HPDE6-E6E7 (cell line): ENCODE data around the gene ZDHHC15.
"Not testable (repeated sequence)": the region's sequence is repeated elsewhere in the genome, so short reads cannot be mapped to it uniquely, and the experiment has no call there.

Experiments used
- DNase-seq: peaks from one replicate; pipeline ENCODE4 v3.0.0; 2011; ENCODE audit warnings: missing footprints; ENCODE audit errors: extremely low spot score

The ZDHHC15 gene

GRCh38 chrX:75522565-75523431 lies at the start of gene ZDHHC15:
Gene ZDHHC15, minus strand, starts transcription at chrX:75523037. Its CDS starts 13 bp downstream, at chrX:75523024.
- no peak for DNase-seq

DNA sequence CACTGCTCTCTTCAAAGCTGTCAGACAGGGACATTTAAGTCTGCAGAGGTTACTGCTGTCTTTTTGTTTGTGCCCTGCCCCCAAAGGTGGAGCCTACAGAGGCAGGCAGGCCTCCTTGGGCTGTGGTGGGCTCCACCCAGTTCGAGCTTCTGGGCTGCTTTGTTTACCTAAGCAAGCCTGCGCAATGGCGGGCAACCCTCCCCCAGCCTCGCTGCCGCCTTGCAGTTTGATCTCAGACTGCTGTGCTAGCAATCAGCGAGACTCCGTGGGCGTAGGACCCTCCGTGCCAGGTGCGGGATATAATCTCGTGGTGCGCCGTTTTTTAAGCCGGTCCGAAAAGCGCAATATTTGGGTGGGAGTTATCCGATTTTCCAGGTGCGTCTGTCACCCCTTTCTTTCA lies 37.7 kb upstream of the ZDHHC15 start:
- DNase-seq = not testable (repeated sequence)

- no peak for DNase-seq
These were observed 24.9 kb upstream of the ZDHHC15 start for GRCh38 chrX:75547783-75548182.

DNA sequence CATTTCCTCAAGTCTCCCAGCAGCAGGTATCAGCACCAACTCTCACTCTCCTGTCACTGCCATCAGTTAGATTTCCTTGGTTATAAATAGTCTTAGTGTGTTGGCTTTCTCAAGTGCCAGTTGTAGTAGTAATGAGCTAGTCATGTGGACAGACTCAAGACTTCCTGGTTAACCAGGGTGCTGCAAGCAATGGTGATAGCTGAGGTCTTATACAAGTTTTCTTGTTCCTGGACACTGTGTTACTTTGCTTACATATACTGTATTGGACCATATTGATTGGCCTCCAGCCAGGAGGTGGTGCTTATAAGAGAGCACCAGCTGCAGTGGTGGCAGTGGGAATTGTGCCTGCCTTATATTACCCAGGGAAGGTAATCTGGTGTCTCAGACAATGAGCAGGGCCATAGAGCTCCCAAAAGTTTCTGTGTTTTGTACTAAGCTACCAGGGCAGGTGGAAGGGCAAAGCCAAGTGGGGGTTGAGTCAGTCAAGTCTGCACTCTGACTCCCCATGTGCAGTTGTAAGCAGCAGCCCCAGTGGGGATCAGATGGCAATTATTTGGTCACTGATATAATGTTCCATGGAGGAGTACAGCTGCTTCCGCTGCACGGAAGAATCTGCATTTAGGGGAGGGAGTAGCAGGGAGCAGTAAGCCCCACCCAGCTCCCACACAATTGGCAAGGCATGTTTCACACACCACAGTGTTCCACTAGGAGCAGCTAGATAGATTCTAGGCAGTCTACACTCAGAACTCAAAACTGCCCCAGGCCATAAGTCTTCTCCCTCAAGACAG lies 24.1 kb upstream of the ZDHHC15 start:
- no peak for DNase-seq

GRCh38 chrX:75544786-75545185 lies 21.9 kb upstream of the ZDHHC15 start:
- no peak for DNase-seq

GRCh38 chrX:75483933-75484332 lies 38.9 kb downstream of the ZDHHC15 start:
- DNase-seq = no peak

DNA sequence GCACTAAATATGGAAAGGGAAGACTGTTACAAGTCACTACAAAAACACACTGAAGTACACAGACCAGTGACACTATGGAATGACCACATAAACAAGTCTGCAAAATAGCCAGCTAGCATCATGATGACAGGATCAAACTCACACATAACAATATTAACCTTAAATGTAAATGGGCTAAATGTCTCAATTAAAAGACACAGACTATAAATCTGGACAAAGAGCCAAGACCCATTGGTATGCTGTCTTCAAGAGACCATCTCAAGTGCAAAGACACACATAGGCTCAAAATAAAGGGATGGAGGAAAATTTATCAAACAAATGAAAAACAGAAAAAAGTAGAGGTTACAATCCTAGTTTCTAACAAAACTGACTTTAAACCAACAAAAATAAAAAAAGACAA lies 61.1 kb downstream of the ZDHHC15 start:
- not testable (repeated sequence) for DNase-seq

- DNase-seq = no peak
These were observed 101.1 kb downstream of the ZDHHC15 start for GRCh38 chrX:75421688-75422230.

DNA sequence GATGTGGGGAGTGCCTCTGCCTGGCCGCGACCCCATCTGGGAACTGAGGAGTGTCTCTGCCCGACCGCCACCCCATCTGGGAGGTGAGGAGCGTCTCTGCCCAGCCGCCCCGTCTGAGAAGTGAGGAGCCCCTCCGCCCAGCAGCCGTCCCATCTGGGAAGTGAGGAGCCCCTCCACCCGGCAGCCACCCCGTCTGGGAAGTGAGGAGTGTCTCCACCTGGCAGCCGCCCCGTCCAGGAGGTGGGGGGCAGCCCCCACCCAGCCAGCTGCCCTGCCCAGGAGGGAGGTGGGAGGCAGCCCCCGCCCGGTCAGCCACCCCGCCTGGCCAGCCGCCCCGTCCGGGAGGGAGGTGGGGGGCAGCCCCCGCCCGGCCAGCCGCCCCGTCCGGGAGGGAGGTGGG lies 115.7 kb downstream of the ZDHHC15 start:
- not testable (repeated sequence) for DNase-seq

DNA sequence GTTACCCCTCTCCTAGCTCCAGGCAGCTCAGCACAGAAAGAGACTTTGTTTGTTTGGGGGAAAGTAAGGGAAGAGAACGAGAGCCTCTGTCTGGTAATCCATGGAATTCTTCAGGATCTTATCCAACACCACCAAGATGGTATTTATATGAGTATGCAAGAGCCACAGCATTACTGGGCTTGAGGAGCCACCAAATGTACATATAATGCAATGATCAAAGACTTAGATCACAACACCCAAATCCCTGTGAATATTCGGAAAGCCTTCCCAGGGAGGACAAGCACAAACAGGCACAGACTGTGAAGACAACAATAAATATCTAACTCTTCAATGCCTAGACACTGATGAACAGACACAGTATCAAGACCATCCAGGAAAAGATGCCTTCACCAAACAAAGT lies 132.4 kb downstream of the ZDHHC15 start:
- DNase-seq = no peak

DNA sequence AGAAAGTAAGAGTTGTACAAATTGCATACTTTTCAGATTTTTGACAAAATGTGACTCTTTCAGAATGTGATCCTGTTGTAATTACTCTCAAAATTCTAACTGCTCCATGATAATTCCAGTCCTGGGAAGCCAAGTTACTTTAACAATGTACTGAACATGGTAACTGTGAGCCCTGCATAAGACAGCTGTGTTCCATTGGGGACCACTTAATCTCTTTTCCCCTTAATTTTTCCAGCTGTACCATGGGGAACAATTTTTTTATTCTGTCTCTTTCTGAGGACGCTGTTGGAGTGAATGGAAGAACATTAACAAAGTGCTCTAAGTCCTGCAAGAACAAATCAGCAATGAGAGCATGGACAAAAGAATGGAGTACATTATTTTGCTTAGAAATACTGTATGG lies 153.1 kb downstream of the ZDHHC15 start:
- DNase-seq = no peak

- DNase-seq = no peak
These were observed 156.0 kb downstream of the ZDHHC15 start for GRCh38 chrX:75366861-75367260.

GRCh38 chrX:75365243-75365975 lies 157.4 kb downstream of the ZDHHC15 start:
- no peak for DNase-seq

DNA sequence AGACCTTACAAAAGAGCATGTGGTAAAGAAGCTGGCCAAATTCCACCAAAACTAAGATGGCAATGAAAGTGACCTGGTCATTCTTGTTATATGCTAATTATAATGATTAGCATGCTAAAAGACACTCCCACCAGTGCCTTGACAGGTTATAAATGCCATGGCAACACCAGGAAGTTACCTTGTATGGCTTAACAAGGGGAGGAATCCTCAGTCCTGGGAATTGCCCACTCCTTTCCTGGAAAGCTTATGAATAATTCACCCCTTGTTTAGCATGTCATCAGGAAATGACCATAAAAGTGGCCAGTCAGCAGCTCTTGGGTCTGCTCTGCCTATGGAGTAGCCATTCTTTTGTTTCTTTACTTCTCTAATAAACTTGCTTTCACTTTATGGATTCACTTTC lies 161.0 kb downstream of the ZDHHC15 start:
- DNase-seq = no peak

GRCh38 chrX:75348601-75349000 lies 174.2 kb downstream of the ZDHHC15 start:
- DNase-seq = not testable (repeated sequence)

DNA sequence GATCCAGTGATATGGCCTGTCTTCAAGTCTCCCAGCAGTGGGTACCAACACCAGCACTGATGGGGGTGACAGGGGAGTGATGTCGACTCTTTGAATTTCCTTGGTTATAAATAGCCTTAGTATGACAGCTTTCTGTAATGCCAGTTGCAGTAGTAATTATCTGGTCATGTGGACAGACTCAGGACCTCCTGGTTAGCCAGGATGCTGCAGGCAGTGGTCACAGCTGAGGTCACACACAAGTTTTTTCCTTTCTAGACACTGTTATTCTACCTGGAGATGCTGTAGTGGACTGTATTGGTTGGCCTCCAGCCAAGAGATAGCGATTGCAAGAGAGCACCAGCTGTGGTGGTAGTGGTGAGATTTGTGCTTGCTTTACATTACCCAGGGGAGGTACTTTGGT lies 185.3 kb downstream of the ZDHHC15 start:
- DNase-seq = no peak

- no peak for DNase-seq
These were observed 187.7 kb downstream of the ZDHHC15 start for GRCh38 chrX:75335127-75335458.

DNA sequence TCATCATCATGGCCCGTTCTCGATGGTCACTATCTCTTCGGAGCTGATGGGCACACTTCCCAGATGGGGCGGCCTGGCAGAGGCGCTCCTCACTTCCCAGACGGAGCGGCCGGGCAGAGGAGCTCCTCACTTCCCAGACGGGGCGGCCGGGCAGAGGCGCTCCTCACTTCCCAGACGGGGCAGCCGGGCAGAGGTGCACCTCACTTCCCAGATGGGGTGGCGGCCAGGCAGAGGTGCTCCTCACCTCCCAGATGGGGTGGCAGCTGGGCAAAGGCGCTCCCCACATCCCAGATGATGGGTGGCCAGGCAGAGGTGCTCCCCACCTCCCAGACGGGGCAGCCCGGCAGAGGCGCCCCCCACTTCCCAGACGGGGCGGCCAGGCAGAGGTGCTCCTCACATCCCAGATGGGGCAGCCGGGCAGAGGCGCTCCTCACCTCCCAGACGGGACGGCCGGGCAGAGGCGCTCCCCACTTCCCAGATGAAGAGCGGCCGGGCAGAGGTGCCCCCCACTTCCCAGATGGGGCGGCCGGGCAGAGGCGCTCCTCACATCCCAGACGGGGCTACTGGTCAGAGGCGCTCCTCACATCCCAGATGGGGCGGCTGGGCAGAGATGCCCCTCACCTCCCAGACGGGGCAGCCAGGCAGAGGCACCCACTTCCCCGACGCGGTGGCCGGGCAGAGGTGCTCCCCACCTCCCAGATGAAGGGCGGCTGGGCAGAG lies 188.3 kb downstream of the ZDHHC15 start:
- DNase-seq = not testable (repeated sequence)

GRCh38 chrX:75327607-75328006 lies 195.2 kb downstream of the ZDHHC15 start:
- DNase-seq = no peak
